ENCODE results near the gene SLC25A28.

The SLC25A28 gene

GRCh38 chr10:99583687-99584086, 36.6 kb downstream of the SLC25A28 start:
- no peak for DNase-seq

DNA sequence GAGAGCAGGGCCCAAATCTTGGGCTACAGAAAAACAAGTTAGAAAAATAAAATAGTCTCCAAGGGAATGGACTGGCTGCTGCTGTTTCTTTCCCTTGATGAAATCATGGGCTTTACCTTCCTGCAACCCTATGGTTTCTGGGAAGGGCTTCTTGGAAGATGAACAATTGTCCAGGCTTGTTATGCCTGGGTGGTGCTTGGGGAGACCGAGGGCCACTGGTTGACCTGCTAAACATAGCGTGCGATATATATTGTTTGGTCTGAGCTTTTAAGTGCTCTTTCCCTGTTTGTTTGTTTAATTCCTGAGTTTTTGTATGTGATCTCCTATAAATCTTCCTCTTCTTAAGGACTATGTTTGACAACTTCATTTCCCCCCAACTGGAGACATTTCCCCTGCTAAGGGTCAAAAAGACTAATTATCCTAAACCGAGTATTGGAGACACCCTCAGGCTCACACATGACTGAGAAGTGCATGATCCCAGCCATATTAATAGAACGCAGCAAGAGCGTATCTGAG, 37.9 kb downstream of the SLC25A28 start:
- DNase-seq, result no peak

DNA sequence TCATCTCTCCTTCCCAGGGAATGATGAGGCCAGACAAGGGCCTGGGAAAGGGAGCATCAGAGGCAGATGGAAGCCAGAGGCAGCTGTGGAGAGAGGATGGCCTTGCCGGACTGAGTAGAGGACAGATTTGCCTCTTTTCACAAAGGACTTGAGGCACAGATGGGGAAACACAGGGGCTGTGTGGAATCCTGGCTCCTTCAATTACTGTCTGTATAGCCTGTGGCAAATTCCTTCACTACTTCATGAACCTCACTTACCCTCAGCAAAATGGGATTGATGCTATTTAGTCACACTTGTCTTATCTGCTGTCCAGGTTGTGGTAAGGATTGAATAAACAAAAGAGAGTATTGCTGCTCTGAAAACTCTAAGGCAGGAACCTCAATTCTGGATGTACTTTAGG, 40.3 kb downstream of the SLC25A28 start:
- DNase-seq, result peak; percentile 18

DNA sequence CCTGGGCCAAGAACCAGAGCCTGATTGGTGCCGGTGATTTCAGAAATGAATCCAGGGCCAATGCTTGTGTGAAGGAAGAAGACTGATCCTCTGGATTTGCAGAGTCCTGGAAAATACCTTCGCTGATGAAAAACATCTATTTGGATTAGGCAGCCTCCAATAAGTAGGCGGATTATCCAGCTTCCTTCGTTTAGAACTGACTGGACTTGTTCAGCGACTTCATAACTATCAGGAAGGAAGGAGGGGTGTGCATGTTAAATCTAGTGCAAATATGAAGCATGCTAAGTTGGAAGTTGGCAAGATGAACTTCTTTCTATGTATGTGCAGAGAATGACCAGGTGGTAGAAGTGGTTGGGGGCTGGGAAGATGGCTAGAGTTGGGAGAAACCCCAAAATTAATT, 46.4 kb downstream of the SLC25A28 start:
- no peak for DNase-seq

DNA sequence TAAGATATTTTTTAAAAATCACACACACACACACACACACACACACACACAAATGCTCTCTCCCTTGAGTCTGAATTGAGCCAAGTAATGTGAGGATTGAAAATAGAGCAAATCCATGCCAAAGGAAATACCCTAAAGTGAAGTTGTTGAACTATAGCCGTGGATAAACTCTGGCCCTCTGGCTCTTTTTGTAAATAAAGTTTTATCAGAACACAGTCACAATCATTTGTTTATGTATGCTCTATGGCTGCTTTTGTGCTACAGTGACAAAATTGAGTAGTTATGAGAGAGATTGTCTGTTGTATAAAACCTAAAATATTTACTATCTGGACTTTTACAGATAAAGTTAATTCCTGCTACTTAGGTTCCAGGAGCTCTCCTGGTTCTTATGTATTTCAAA, 48.4 kb downstream of the SLC25A28 start:
- DNase-seq, result no peak

DNA sequence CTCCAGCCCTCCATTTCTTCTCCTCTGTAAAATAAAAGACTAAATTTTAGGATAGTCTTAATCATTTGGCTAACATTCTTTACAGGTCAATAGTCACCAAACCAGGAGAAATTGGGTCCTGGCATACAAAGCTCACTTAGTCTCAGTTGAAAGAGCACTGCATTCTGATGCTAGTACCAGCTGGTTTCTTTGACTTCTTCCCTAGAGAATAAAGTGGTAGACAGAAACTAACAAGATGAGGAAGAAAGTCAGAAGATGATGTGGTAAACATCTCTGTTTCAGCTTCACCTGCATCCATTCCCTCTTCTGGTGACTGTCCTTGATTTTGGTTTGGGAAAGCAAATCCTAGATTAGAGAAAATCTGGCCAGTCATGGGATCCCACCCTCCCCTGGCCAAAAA, 50.3 kb downstream of the SLC25A28 start:
- DNase-seq, result no peak

- no peak for DNase-seq
These were observed 50.8 kb downstream of the SLC25A28 start for GRCh38 chr10:99569253-99569939.

- no peak for DNase-seq
These were observed 55.1 kb downstream of the SLC25A28 start for GRCh38 chr10:99565166-99565565.

DNA sequence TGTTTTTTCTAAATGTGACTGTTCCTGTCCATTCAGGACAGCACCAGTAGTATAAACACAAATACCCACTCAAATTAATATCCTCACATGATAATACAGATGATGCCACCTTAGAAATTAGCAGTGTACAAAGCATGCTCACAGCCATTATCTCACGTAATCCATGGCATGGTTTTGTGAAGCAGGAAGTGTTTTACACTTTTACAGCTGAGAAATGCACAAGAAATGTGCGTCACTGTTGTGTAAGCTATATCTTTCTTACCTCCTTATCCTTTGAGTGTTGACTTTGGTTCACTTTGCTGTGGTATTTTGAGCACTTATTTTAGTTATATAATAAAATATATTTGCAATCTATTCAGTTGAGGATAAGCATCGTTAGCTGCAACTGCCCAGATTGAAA, 55.9 kb downstream of the SLC25A28 start:
- DNase-seq, result no peak

GRCh38 chr10:99562631-99563030, 57.6 kb downstream of the SLC25A28 start:
- no peak for DNase-seq

All from EL (cell line).